VCaP (cell line): ENCODE results near the gene SSUH2.

Experiments used
- H3K27ac ChIP-seq: fragments of 450-650 bp; 2 replicates; pipeline ENCODE4 v1.5.1; 2017
- TF ChIP-seq, protein P1 (sequence below): fragments of 450-650 bp; conservative IDR thresholded peaks from 2 replicates; pipeline ENCODE4 v1.5.1; 2017; ENCODE audit warnings: mild to moderate bottlenecking, moderate library complexity

Gene SSUH2

DNA sequence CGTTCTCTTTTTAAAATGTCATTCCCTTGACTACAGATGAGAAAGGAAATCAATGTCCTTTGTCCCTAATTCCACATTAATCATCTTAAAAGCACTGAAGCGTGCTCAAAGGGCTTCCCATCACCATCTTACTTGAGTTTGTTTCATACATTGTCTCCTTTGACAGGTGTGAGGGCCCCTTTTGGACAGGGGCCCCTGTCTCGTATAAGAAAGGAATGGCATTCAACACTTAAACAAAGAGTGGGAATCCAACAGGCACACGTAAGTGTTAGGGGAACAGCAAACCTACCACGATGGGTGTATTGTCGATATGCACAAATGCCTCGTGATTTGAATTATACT, 5.0 kb downstream of the SSUH2 start:
- TF ChIP-seq, protein P1, sequence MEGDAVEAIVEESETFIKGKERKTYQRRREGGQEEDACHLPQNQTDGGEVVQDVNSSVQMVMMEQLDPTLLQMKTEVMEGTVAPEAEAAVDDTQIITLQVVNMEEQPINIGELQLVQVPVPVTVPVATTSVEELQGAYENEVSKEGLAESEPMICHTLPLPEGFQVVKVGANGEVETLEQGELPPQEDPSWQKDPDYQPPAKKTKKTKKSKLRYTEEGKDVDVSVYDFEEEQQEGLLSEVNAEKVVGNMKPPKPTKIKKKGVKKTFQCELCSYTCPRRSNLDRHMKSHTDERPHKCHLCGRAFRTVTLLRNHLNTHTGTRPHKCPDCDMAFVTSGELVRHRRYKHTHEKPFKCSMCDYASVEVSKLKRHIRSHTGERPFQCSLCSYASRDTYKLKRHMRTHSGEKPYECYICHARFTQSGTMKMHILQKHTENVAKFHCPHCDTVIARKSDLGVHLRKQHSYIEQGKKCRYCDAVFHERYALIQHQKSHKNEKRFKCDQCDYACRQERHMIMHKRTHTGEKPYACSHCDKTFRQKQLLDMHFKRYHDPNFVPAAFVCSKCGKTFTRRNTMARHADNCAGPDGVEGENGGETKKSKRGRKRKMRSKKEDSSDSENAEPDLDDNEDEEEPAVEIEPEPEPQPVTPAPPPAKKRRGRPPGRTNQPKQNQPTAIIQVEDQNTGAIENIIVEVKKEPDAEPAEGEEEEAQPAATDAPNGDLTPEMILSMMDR: no peak
- H3K27ac ChIP-seq: no peak overlapping the region

DNA sequence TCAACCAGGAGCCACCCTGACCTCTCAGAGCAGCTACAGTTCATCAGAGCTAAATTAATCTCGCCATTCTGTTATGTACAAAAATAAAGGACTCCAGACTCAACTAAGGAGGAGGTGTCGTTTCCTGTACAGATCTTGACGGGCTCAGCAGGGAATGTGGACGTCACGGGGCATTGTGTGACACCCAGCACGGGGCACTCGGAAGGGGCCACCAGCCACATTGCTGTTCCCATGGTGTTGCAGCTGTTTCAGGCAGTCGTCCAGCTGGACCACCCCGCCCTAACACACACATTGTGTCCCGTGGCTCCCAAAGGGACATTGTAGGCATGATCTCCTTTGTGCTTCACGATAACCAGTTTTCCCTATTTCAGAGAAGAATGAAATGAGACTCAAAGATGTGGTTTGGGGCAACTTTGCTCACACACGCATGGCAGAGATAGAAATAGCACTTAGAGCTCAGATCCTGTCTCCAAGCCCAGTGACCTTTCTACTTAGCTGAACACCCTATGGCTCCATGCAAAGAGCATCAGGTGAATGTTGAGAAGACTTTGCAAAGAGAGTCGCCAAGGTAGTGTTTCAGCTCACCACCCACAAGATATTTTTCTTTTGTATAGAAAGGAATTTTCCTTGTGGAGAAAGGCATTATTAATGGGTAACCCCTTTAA, 5.5 kb downstream of the SSUH2 start:
- no peak overlapping the region for H3K27ac ChIP-seq
- TF ChIP-seq, protein P1: no peak

DNA sequence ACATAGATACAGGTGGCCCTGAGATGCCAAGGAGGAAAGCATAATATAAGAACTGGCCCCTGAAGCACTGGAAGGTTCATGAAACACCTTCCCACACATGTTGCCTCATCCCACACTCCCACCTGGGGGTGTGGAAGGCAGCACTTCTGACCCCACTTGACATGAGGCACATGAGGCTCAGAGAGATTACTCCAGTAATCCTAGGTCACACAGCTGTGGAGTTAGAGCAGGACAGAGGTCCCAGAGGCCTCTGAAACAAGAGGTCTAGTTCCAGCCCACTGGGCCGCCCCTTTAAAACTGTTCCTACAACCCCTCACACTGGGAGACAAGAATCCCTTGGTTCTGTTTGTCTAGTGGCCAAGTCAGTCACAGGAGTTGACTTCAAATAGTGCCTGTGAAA, 7.2 kb downstream of the SSUH2 start:
- TF ChIP-seq, protein P1: no peak

DNA sequence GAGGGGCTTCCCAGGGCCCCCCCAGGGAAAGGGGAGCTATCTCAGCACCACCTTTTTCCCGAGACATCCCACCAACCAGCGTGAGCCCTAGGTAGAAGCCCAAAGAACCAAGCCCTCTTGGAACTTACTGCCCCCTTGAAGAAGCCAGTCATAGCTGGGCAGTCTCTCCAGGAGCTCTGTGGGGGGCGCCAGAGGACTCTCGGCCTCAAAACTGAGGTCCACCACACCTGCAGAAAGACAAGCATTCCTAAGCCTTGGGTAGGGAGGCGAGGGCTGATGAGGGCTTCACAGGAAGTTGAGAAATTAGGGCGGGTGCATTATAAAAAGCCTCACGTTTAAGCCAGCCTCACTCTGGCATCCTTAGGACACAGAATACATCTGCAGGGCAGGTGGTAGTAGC, 9.0 kb downstream of the SSUH2 start:
- H3K27ac ChIP-seq: no peak overlapping the region
- TF ChIP-seq, protein P1: no peak

More for the DNA sequence above, 7.2 kb downstream of the SSUH2 start:
- no peak overlapping the region for H3K27ac ChIP-seq

DNA sequence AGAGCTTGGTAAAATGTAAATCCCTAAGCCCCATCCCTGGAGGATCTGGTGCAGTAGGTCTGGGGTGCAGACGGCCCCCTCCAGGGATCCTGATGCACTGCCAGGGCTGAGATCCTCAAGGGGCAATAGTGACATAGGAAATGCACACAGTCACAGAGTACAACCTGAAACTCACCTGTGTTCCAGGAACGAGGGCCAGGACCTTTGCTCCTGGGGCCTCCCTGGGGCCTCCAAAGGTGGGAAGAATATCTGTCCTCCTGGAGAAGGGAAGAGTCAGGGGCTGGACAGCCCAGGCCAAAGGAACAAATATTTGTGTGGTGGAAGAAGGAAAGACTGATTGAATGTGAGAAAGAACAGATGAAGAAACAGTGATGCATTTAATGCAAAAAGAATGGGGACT, 9.5 kb downstream of the SSUH2 start:
- H3K27ac ChIP-seq: no peak overlapping the region
- TF ChIP-seq, protein P1: no peak

DNA sequence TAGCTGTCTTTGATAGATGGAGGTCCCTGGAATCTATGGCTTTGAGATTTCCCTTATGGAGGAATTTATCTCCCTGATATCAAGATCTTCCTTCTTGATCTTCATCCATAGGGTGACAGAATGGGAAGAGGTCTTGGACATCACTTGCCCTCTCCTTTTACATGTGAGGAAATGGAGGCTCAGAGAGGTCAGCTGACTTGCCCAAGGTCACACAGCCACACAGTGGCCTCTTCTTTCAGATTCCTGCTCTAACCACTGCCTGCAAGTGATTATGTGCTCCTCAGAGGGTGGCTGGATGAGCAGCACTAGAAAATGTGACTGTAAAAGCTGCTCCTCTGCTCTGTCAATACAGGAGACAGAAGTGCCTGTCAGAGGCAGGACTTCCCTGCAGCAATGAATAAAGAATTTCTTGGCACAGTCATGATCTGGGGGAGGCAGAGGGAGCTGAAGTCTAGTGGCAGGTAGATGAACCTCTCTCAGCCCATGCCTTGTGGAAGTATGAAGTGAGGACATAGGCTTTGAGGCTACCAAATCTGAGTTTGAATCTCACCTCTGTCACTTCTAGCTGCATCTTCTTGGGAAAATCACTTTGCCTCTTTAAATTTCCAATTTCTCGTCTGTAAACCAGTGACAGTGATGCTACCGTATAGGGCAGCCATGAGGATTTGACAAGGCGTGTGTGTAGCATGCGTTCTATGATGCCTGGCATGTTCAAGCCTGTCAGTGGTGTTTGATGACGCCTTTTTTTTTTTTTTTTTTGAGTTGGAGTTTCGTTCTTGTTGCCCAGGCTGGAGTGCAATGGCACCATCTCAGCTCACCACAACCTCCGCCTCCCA, 12.0 kb downstream of the SSUH2 start:
- TF ChIP-seq, protein P1: no peak
- H3K27ac ChIP-seq: no peak overlapping the region

DNA sequence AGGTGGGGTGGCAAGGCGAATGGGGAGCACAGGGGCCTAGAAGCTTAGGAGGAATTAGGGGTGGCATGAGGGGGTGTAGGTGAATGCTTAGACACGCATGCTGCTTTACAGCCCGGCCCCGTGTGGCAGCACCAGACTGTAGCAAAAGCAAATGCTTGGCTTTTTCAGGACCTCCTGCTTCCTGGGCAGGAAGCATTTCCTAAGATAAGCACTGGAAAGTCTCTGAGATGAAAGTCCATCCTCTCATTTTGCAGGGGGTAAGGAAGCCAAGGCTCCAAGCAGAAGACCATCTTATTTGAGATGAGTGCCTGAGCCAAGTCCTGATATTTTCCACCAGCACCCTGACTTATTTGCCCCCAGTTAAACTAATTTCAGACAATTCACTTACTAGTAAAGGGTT, 12.9 kb downstream of the SSUH2 start:
- H3K27ac ChIP-seq: no peak overlapping the region
- TF ChIP-seq, protein P1: no peak
